ENCODE measurements around the gene NLRC5. TPM values are rescaled to one million over a fixed set of nuclear protein-coding genes. Genes with fewer than 3 reads are reported as not detected.

The NLRC5 gene
- total RNA-seq, 6 donors from 2014 or later, result 29.2 to 361 (median 52.7) TPM

DNA sequence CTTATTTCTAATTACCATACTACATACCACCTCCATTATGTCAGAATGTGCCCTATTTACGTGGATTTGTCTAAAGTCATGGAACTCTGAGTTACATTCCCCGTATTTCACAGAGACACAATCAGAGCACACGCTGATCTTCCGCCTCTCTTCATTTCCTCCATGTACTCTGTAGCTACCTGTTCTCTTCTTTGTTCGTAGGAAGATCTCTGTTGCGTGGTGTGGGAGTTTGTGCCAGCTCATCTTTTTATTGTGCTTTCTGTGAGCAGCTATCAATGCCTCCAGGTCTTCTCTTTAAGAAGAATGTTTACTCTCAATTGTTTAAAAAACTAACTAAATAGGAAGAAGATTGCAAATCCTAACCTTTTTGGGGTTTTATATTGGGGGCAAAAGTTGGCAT is 26.9 kb downstream of the NLRC5 start:
- 91 to 94% methylated on average over 6 of the region's 6 CpGs for WGBS, 2 donors

DNA sequence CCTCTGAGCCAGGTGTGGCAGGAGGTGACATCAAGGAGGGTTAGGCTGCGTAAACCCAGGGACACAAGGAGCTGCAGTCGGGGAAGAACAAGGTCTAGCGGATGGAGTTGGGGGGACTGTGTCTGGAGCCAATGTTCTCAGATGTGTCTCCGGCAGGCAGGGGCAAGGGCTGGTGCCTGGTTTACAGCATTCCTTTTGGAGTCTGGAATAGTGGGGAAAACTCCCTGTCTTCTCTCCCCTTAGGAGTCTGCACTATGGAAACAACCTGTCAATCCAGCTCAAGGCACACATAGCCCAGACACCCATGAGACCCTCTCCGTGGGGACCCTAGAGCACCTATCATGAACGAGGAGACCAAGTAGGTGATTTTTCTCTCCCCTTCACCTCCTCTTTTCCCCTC is 27.5 kb downstream of the NLRC5 start:
- ATAC-seq (ENCODE audit: low FRiP score in 2 of 2) (no peak), DNase-seq (no peak)
- WGBS, 2 donors, result 86 to 88% methylated on average over 6 of the region's 6 CpGs
- TF ChIP-seq EP300 (IDR thresholded peaks at IDR 0.05) (no peak), POLR2A (IDR thresholded peaks at IDR 0.05) (no peak), CTCF (IDR thresholded peaks at IDR 0.05) (no peak), POLR2AphosphoS5 (IDR thresholded peaks at IDR 0.05) (no peak)
- Histone ChIP-seq H3K9me3 (no peaks in the 10 kb centered on the region), H3K27me3 (no peaks in the 10 kb centered on the region), H3K27ac (peak overlapping the region in 1 of 4 donors; percentile 6), H3K4me1 (peaks cover 4 to 18% (median 6%) of the 10 kb centered on the region in 4 donors), H3K36me3 (peaks cover 5 to 52% (median 32%) of the 10 kb centered on the region in 4 donors), H3K4me3 (no peak overlapping the region)

More for the DNA sequence above, 26.9 kb downstream of the NLRC5 start:
- TF ChIP-seq POLR2A (IDR thresholded peaks at IDR 0.05) (no peak), CTCF (IDR thresholded peaks at IDR 0.05) (no peak), EP300 (IDR thresholded peaks at IDR 0.05) (no peak)
- no peak overlapping the region for H3K4me3 ChIP-seq
- H3K27ac ChIP-seq, result peak overlapping the region in 1 of 4 donors; percentile 6
- ATAC-seq (ENCODE audit: low FRiP score in 2 of 2) (no peak), DNase-seq (no peak)
- no peaks in the 10 kb centered on the region for H3K9me3 ChIP-seq
- no peaks in the 10 kb centered on the region for H3K27me3 ChIP-seq
- H3K4me1 ChIP-seq, result peaks cover 4 to 18% (median 6%) of the 10 kb centered on the region in 4 donors
- peaks cover 5 to 46% (median 27%) of the 10 kb centered on the region in 4 donors for H3K36me3 ChIP-seq

DNA sequence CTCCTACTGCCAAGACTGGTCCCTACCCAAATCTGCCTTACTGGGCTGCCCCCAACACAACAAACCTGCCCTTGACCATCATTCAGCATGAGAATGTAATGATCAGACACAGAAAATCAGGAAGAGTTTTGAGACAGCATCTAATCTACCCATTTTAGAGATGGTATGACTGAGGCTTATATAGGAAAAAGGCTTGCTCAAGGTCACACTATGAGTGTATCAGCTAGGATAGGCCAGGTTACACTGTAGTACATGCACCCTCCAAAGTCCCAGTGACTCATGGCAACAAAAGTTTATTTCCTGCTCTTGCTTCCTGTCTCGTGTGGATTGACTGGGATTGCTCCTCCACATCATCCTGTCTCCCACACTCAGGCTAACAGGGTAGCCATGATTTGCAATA is 27.9 kb downstream of the NLRC5 start:
- Histone ChIP-seq H3K27ac (peak overlapping the region in 1 of 4 donors; percentile 19), H3K9me3 (no peaks in the 10 kb centered on the region), H3K4me3 (no peak overlapping the region), H3K36me3 (peaks cover 5 to 56% (median 36%) of the 10 kb centered on the region in 4 donors), H3K4me1 (peaks cover 4 to 18% (median 6%) of the 10 kb centered on the region in 4 donors), H3K27me3 (no peaks in the 10 kb centered on the region)
- TF ChIP-seq CTCF (IDR thresholded peaks at IDR 0.05), result no peak
- TF ChIP-seq EP300 (IDR thresholded peaks at IDR 0.05), result no peak
- TF ChIP-seq POLR2A (IDR thresholded peaks at IDR 0.05), result no peak
- TF ChIP-seq POLR2AphosphoS5 (IDR thresholded peaks at IDR 0.05), result no peak
- 43 to 50% methylated on average over 1 of the region's 1 CpG for WGBS, 2 donors
- ATAC-seq (ENCODE audit: low FRiP score in 2 of 2) (no peak), DNase-seq (no peak)

DNA sequence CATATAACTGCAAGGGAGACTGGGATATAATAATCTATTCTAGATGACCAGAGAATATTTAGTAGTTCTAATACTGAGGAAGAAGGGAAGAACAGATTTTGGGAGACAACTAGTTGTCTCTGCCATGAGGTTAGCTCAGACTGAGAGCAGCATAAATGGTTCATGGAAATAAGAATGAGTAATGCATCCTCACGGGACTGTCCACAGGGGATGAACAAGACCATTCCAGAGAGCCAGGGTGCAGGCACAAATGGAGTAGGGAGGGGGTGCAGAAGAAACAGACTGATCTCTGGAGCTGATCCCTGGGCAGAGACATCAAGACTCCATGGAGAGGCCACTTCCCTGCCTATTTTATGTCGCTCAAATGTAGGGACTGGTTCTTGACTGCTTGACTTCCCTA is 30.4 kb downstream of the NLRC5 start:
- no peak for ATAC-seq (ENCODE audit: low FRiP score in 2 of 2)
- Histone ChIP-seq H3K27me3 (no peaks in the 10 kb centered on the region), H3K9me3 (no peaks in the 10 kb centered on the region), H3K36me3 (peaks cover 5 to 69% (median 47%) of the 10 kb centered on the region in 4 donors), H3K4me3 (no peak overlapping the region), H3K4me1 (peaks cover 0 to 6% (median 4%) of the 10 kb centered on the region in 4 donors), H3K27ac (peak overlapping the region in 1 of 4 donors; percentile 9)
- TF ChIP-seq POLR2AphosphoS5 (IDR thresholded peaks at IDR 0.05) (no peak), POLR2A (IDR thresholded peaks at IDR 0.05) (no peak), CTCF (IDR thresholded peaks at IDR 0.05) (no peak)
- WGBS, 2 donors, result 70 to 85% methylated on average over 2 of the region's 2 CpGs
- no peak for DNase-seq

- ATAC-seq (ENCODE audit: low FRiP score in 2 of 2) (no peak), DNase-seq (no peak)
- Histone ChIP-seq H3K4me1 (no peaks in the 10 kb centered on the region), H3K27ac (no peak overlapping the region), H3K36me3 (peaks cover 5 to 77% (median 47%) of the 10 kb centered on the region in 4 donors), H3K27me3 (no peaks in the 10 kb centered on the region), H3K9me3 (no peaks in the 10 kb centered on the region), H3K4me3 (no peak overlapping the region)
- TF ChIP-seq POLR2AphosphoS5 (IDR thresholded peaks at IDR 0.05), result no peak
- no peak for TF ChIP-seq CTCF (IDR thresholded peaks at IDR 0.05)
- no peak for TF ChIP-seq POLR2A (IDR thresholded peaks at IDR 0.05)
- TF ChIP-seq EP300 (IDR thresholded peaks at IDR 0.05), result no peak
- whole genome bisulfite sequencing, 2 donors, result 80 to 93% methylated on average over 6 to 8 of the region's 8 CpGs
Observed at GRCh38 chr16:57020651-57021050, 31.3 kb downstream of the NLRC5 start.
